Type B pancreatic cell (in vitro differentiated cells): ENCODE measurements around the gene NUAK1. TPM values are rescaled to one million over a fixed set of nuclear protein-coding genes. Genes with fewer than 3 reads are reported as not detected.

ENCODE experiments used
- DNase-seq: peaks from one replicate; pipeline ENCODE4 v3.0.0; 2021; ENCODE audit warnings: mixed read lengths; ENCODE audit not compliant: unreplicated experiment; ENCODE audit errors: extremely low spot score
- H3K27ac Mint-ChIP-seq: 2 replicates; pipeline ENCODE4 v1.8.0; 2021; ENCODE audit warnings: mild to moderate bottlenecking, mixed read lengths
- H3K27me3 Mint-ChIP-seq: 2 replicates; pipeline ENCODE4 v1.8.0; 2021; ENCODE audit warnings: mixed read lengths
- H3K36me3 Mint-ChIP-seq: 2 replicates; pipeline ENCODE4 v1.8.0; 2021; ENCODE audit warnings: mixed read lengths
- H3K4me1 Mint-ChIP-seq: one replicate; pipeline ENCODE4 v1.8.0; 2021; ENCODE audit warnings: mixed read lengths; ENCODE audit not compliant: unreplicated experiment
- H3K4me3 Mint-ChIP-seq: 2 replicates; pipeline ENCODE4 v1.8.0; 2021; ENCODE audit warnings: mild to moderate bottlenecking, mixed read lengths
- H3K9me3 Mint-ChIP-seq: 2 replicates; pipeline ENCODE4 v1.8.0; 2021; ENCODE audit warnings: mixed read lengths
- total RNA-seq: library from RNA; stranded (reverse); gene quantifications from 2 replicates; pipeline ENCODE4 v1.2.1, GENCODE V29; 2021; ENCODE audit warnings: low replicate concordance
- TF ChIP-seq, protein P1 (sequence below): fragments of 200-600 bp; sonication (generic); conservative IDR thresholded peaks from 2 replicates; pipeline ENCODE4 v1.5.0; 2021; ENCODE audit warnings: antibody characterized with exemption, mild to moderate bottlenecking

NUAK1 gene
- total RNA-seq, 1 donor from 2014 or later = 8.1 TPM

DNA sequence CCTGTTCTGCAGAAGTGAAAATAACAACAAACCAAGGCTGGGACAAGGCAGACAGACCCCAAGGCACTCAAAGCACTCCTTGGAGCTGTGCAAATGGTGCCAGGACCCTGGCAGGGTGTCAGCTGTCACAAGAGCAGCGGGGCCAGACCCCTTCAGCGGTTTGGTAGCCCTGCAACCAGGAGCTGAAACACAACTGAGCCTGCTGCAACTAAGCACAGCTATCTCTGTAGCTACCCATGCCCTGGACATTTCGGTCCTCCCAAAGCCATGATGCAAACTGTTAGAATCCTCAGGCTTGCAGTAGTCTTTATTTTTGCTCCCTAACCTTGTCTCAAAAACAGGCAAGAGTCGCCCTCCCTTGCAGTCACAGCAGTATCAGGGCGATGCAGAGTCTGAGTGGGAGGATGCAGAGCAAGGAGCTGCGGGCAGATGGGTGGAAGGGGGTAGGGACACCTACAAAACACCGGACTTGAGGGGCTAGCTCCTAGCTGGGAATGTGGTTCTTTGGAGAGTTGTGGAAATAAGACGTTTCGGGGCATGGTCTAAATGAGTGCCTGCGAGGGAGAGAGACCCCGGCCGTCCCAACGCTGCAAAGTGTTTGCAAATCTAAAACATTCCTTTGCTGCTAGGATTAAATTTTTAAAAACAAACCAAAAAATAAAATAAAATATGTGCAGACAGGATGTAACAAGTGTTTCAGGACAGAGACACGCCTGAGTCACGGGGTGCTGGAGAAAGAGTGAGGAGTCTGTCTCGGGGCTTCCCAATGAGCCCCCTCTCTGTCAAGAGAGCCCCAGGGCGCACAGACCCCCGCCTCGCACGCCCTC lies 1.0 kb downstream of the NUAK1 start:
- H3K27ac Mint-ChIP-seq = peak overlapping the region; percentile 91
- H3K4me3 Mint-ChIP-seq = peak overlapping the region; percentile 96
- peaks cover 35% of the 10 kb centered on the region for H3K27me3 Mint-ChIP-seq
- peaks cover 56% of the 10 kb centered on the region for H3K4me1 Mint-ChIP-seq
- no peaks in the 10 kb centered on the region for H3K9me3 Mint-ChIP-seq
- TF ChIP-seq, protein P1, sequence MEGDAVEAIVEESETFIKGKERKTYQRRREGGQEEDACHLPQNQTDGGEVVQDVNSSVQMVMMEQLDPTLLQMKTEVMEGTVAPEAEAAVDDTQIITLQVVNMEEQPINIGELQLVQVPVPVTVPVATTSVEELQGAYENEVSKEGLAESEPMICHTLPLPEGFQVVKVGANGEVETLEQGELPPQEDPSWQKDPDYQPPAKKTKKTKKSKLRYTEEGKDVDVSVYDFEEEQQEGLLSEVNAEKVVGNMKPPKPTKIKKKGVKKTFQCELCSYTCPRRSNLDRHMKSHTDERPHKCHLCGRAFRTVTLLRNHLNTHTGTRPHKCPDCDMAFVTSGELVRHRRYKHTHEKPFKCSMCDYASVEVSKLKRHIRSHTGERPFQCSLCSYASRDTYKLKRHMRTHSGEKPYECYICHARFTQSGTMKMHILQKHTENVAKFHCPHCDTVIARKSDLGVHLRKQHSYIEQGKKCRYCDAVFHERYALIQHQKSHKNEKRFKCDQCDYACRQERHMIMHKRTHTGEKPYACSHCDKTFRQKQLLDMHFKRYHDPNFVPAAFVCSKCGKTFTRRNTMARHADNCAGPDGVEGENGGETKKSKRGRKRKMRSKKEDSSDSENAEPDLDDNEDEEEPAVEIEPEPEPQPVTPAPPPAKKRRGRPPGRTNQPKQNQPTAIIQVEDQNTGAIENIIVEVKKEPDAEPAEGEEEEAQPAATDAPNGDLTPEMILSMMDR = no peak
- no peak for DNase-seq
- H3K36me3 Mint-ChIP-seq = peaks cover 8% of the 10 kb centered on the region

DNA sequence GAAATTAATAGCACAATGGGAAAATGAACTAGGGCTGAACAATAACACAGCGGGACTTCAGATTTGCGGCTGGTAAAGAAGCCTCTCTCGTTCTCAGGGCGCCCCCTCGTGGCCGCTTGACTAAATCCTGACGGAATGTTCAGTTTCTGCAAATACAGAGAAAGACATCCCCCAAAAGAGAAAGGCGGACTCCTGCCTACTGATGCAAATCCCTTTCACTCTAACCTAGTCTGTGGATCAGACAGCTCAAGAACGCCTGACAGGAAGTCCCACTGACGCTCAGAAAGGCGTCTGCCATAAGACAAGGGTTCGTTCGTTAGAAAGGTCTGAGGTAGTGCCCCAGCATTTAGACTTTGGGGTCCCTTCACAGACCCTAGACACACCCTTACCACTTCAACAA lies 2.5 kb downstream of the NUAK1 start:
- Mint-ChIP-seq H3K4me3 (peak overlapping the region; percentile 96), H3K9me3 (no peaks in the 10 kb centered on the region), H3K27me3 (peaks cover 36% of the 10 kb centered on the region), H3K27ac (peak overlapping the region; percentile 5), H3K36me3 (peaks cover 9% of the 10 kb centered on the region), H3K4me1 (peaks cover 59% of the 10 kb centered on the region)
- peak; percentile 91 for DNase-seq
- TF ChIP-seq, protein P1 = peak; percentile 96

DNA sequence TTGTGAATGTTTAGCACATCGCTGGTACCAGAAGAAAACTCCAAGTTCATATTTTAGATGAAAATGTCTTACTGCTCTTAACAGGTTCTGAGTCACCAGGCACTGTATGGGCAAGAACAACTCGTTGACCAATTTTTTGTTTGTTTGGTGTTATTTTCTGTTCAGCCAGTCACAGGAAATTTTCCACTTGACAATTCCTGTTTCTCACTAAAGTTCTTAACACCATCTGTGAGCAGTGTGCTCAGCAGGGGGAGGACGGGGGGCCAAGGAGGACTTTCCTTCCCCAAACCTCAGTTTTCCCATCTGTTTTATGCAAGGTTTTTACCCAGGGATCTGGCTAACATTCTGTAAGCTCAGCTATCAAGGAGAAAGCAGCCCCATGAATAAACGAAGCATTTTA lies 3.0 kb downstream of the NUAK1 start:
- peaks cover 37% of the 10 kb centered on the region for H3K27me3 Mint-ChIP-seq
- peak overlapping the region; percentile 3 for H3K27ac Mint-ChIP-seq
- H3K4me3 Mint-ChIP-seq = peak overlapping the region; percentile 96

DNA sequence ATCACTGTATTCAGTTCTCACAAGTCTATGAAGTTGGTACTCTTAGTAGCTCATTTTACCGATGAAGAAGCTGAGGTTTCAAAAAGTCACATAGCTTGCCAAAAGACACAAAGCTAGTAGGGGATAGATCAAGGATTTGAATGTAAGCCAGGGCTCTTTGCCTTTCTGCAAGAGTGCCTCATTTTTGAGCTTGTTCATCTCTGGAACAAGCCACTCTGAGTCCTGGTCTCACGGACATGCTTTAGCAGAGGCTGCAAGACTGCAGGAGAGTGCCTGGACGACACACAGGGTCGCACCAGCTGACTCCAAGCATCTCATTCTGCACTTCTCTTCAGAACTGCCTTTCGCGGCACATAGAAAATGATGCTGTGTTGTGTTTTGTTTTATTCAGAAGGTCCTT lies 3.7 kb downstream of the NUAK1 start:
- TF ChIP-seq, protein P1 = no peak
- no peak for DNase-seq
- Mint-ChIP-seq H3K36me3 (peaks cover 7% of the 10 kb centered on the region), H3K27ac (no peak overlapping the region), H3K4me1 (peaks cover 57% of the 10 kb centered on the region), H3K4me3 (peak overlapping the region; percentile 35), H3K27me3 (peaks cover 32% of the 10 kb centered on the region), H3K9me3 (no peaks in the 10 kb centered on the region)

More for the DNA sequence above, 3.0 kb downstream of the NUAK1 start:
- no peak for DNase-seq
- H3K4me1 Mint-ChIP-seq = peaks cover 63% of the 10 kb centered on the region
- TF ChIP-seq, protein P1 = no peak
- peaks cover 12% of the 10 kb centered on the region for H3K36me3 Mint-ChIP-seq
- no peaks in the 10 kb centered on the region for H3K9me3 Mint-ChIP-seq

DNA sequence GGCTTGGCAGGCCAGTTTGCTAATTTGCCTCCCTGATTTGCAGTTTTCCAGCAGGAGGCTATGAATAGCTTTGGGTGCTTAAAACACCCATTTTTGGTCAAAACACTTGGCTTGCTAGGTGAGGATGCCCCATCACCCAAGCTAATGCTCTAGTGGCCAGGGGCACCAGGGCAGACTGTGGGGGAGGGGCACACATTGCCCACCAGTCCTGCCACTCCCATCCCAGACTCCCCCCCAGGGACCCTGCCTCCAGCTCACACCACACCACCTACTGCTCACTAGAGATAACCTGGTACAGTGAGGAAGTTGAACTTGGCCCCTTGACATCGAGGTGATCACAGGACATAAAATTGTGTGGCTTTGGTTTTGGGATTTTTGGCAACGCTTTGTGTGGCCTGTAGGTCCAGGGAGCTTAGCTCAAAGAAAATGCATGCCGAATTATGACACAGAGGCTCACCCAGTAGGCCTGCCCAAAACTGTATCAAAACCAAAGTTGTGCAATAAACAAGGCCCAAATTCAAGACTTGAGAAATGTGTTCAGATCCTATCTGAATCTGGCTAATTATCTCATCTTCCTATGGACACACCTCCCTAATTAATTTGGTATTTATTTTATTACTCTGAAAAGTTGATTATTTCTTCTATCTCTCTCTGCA lies 4.3 kb downstream of the NUAK1 start:
- Mint-ChIP-seq H3K36me3 (peaks cover 7% of the 10 kb centered on the region), H3K4me1 (peaks cover 56% of the 10 kb centered on the region), H3K27ac (no peak overlapping the region), H3K4me3 (no peak overlapping the region), H3K27me3 (peaks cover 33% of the 10 kb centered on the region), H3K9me3 (no peaks in the 10 kb centered on the region)
- no peak for DNase-seq
- TF ChIP-seq, protein P1 = no peak
